Pulmonary artery endothelial cell (primary cell): Measurements from ENCODE around the gene PSME2. TPM values are rescaled to one million over a fixed set of nuclear protein-coding genes. Genes with fewer than 3 reads are reported as not detected.

ENCODE experiments used
- DNase-seq: peaks from one replicate; pipeline ENCODE4 v3.0.0-alpha.2; 2011; ENCODE audit warnings: low read depth, low spot score
- total RNA-seq: library from RNA; depleted of rRNA; stranded (reverse); fragments of >200 nt; gene quantifications from 2 replicates; pipeline ENCODE4 v1.2.3, GENCODE V29; 2014

Gene PSME2
- total RNA-seq, 1 donor from 2014 or later = 155 TPM

DNA sequence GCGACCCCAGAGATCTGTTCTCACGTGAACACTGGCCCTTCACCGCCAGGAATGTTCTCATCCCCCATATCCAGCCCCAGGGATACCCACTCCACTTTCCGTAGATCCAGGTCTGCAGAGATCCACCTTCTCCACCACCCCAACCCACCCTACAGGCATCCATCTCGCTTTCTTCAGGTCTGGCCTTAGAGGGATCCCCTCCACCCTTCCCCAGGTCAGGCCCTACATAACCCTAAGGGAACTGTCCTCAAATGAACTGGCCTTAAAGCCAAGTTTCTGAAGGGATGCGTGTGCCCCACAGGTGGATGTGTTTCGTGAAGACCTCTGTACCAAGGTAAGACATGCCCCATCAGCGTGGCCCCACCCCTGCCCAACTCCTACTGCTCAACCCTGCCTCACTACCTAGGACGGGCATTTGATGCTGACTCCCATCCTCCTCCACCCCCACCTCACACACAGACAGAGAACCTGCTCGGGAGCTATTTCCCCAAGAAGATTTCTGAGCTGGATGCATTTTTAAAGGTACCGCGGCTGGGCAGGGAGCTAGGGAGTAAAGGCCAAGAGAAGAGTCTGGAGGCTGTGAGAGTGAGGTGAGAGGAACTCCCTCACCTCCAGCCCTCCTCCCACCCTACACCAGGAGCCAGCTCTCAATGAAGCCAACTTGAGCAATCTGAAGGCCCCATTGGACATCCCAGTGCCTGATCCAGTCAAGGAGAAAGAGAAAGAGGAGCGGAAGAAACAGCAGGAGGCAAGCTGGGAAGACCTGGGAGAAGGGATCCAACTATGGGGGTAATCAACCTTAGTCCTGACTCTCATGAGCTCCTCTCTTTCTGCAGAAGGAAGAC lies 9.5 kb downstream of the PSME2 start:
- DNase-seq = no peak

DNA sequence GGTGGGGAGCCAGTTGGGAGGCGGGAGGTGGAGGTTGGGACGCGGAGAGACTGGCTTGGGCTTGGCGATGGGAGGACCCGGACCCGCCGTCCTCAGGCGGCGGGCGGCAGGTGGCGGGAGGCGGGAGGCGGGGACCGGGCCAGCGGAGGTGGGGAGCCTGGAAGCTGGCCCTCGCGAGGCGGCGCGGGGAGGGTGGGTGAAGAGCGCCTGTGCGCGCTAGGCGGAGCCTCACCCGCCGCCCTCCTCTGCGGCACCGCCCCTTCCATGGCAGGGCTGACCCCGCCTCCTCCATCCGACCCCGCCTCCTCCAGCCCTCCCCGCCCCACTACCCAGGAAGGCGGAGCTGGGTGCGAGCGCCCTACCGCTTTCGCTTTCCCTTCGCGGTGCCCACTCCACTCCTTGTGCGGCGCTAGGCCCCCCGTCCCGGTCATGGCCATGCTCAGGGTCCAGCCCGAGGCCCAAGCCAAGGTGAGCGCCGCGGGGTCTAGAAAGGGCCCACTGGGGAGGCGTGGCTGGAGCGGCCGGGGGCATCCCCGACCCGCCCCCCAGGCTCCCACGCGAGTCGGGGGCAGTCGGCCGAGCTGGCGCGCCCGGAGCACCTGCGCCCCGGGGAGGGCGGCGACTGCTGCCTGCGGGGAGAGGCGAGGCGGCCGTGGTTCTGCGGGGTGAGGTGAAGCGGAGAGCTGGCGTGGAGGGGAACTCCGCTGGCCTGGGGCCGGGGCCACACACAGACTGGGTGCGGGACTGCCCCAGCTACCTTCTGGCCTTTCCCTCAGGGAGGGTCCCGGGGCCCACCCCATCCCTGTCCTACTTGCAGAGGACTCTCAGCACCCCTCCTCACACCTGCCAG lies 10.4 kb downstream of the PSME2 start, which contains the start of gene PSME1:
Gene PSME1, plus strand, starts transcription at position 361 of the 850 bp plus-strand sequence. Its CDS starts 69 bp downstream, at position 430.
- DNase-seq = peak; percentile 47

DNA sequence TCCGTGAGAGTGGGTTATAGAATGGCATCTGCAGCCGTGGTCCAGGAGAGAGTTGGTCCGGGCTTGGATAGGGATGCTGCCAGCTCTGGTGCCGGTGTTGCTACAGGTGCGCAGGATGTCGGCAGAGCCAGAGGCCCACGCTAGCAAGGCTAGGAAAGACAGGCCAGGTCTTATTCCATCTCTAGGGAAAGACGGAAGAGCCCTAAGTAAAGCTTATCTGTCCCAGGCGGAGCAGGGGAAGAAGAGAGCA lies 10.9 kb downstream of the PSME2 start:
- DNase-seq = no peak

DNA sequence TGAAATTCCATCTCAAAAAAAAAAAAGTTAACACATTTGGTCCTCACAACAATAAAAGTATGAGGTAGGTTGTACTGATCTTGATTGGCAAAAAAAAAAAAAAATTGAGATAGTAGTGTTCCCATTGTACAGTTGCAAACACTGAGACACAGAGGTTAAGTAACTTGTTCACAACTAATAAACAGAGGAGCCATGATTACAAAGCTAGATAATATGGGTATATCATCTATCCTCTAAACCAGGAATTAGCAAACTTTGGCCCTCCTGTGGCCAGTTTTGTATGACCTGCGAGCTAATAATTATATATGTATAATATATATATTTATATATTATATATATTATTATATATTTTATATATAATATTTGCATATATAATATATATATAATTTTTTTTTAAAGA lies 12.7 kb downstream of the PSME2 start:
- DNase-seq = no peak

DNA sequence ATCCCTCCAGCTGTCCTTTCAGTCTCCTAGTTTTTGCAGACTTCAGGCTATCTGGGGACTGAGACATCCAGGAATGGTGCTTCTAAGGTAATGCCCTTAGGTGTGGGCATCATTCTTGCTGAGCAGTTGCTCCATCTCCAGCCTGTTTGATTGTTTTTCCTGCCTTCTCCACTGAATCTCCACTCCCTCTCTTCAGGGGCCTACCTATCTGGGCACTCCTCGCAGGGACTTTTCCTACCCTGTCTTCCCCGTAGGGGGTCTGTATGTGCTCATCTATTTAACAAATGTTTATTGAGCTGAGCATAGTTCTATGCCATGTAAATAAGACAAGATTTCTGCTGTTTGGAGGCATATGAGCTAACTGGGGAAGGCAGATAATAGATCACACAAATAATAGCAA lies 13.4 kb downstream of the PSME2 start:
- DNase-seq = no peak

DNA sequence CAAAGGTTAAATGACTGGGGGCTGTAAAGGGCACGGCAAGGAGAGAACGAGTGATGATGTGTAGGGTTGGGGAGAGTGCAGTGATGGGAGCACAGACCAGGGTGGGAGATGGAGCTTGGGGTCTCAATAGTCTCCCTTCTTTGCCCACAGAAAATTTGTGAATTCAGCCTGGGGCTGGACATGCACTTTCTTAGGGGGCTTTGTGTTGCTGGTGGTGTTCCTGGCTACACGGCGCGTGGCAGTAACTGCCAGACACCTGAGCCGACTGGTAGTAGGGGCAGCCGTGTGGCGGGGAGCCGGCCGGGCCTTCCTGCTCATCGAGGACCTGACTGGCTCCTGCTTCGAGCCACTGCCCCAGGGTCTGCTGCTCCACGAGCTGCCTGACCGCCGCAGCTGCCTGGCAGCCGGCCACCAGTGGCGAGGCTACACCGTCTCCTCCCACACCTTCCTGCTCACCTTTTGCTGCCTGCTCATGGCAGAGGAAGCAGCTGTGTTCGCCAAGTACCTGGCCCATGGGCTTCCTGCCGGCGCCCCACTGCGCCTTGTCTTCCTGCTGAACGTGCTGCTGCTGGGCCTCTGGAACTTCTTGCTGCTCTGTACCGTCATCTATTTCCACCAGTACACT lies 14.2 kb downstream of the PSME2 start:
- DNase-seq = no peak

DNA sequence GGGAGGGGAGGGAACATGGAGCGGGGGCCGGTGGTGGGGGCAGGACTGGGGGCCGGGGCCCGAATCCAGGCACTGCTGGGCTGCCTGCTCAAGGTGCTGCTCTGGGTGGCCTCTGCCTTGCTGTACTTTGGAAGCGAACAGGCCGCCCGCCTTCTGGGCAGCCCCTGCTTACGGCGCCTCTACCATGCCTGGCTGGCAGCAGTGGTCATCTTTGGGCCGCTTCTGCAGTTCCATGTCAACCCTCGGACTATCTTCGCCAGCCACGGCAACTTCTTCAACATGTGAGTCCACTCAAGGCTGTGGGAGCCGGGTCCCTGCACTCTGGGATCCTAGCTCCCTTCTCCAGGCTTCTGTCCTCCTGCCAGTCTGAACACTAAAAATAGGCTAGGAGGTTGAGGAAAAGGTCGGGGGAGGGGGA lies 14.9 kb downstream of the PSME2 start:
- no peak for DNase-seq

DNA sequence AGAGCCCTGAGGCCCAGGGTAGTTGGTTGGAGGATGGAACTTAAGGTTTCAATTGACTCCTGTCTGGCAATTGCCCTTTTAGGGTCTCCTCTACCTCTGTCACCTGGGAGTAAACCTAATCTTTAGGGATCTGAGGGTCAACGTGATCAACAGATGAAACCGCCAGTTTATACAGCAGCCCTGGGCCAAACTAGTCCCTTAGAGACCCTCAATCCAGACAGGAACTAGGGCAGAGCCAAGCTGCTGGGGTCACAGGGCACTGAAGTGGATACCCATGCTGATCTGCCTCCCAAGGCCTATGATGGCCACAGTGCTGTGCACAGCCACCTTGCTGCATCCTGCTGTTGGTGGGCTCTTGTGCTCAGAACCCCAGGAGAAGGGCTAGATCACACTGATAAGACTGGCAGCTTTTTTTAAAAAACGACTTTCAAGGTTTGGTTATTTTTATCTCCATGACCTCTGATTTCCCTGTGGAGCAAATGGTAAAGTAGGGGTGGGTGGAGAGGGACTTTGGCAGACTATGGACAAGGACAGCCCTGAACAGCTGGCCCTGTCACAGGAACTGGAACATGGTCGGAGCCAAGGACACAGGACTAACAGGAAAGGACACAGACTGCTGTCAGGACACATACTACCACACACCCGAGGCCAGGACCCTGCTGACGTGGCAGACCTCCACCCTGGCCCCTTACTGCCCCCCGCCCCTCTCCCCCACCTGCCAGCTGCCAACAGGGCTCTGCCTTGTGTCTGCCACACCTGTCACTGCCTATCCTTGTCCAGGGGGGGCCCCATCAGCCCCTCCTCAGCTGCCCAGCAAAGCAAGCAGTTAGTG lies 15.5 kb downstream of the PSME2 start:
- DNase-seq = no peak

DNA sequence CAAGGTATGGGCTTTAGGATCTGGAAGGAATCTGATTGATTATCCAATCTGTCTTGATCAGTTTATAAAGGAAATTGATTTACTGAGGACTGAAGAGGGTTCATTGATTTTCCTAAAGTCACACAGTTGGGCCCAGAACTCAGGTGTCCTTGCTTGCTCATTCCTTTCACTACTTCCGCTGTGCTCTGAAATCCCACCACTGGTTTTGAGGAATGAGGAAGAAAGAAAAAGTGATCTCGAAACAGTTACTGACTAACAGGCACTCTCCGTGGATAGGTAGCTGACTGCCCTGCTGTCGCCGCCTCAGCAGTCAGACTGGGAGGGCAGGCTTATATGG lies 16.1 kb downstream of the PSME2 start, which contains the start of gene FITM1:
Gene FITM1, plus strand, starts transcription at position 280 of the 337 bp plus-strand sequence. CDS start 905 bp downstream, outside the sequence.
- no peak for DNase-seq

DNA sequence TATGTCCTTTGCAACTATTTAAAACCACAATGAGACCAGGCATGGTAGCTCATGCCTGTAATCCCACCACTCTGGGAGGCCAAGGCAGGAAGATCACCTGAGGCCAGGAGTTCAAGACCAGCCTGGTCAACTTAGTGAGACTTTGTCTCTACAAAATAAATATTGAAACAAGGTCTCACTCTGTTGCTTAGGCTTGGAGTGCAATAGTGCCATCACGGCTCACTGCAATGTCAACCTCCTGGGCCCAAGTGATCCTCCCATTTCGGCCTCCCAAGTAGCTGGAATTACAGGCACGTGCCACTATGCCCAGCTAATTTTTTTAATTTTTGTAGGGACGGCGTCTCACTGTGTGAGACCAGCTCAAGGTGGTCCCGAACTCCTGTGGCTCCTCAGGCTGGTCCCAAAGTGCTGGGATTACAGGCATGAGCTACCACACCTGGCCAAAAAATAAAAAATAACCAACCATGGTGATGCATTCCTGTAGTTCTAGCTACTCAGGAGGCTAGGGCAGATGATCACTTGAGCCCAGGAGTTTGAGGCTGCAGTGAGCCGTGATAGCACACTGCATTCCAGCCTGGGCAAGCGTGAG lies 16.9 kb downstream of the PSME2 start:
- no peak for DNase-seq

DNA sequence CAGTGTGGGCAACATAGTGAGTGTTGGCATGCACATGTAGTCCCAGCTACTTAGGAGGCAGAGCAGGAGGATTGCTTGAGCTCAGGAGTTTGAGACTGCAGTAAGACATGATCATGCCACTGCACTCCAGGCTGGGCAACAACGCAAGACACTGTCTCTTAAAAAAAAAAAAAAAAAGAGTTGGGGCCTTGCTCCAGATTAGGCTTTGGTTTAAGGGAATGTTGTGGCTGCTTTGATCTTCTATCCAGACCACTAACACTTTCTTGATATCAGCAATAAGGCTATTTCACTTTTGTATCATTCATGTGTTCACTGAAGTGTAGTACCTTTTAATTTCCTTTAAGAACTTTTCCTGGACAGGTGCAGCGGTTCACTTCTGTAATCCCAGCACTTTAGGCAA lies 18.7 kb downstream of the PSME2 start:
- no peak for DNase-seq

DNA sequence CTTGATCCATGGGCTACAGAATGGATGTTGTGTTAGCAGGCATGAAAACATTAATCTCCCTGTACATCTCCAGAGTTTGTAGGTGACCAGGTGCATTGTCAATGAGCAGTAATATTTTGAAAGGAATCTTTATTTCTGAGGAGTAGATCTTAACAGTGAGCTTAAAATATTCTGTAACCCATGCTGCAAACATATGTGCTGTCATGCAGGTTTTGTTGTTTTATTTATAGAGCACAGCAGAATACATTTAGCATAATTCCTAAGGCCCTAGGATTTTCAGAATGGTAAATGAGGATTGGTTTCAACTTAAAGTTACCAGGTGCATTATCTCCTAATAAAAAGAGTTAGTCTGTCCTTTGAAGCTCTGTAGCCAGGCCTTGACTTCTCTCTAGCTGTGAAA lies 19.5 kb downstream of the PSME2 start:
- DNase-seq = no peak

DNA sequence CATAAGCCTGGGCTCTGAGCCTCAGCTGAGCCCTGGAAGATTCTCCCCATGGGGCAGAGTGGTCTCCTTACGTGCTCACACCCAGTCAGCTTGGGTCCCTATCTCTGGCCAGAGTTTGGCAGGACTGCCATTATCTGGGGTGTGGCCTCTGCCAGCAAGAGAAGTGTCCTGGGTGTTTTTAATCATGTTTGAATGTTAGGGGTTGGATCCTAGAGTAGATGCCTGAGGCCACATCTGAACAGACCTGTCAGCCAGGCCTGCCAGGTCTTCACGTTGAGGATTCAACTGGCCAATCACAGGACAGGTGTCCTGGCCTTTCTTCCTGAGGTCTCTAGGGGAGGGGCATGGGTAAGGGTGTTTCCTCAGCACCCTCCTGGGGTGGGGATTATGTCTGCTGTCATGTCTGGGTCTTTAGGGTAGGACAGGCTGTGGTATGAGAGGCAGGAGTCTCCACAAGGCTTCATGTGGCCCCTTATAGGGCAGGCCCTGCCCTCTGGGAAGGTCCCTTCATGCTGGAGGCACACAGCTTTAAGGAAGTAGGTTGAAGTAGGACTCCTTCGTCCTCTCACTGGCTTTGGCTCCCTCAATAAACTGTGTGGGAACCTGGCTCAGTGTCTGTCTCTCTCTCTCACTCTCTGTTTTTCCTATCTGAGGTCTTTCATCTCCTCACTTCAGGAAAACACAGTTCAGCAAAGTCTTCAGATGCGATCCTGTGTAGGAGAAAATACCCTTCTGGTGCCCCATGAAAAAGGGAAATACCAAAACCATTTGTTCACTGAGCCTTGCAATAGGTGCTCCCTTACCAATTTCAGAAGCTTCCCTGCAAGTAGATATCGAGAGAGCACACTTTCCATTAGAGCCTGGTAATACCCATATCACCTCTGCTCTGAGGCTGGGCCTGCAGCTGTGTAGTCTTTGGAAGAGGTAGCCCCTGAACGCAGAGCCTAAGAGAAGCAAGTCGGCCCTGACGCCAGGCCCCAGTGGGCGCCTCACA lies 22.7 kb downstream of the PSME2 start:
- DNase-seq = no peak

DNA sequence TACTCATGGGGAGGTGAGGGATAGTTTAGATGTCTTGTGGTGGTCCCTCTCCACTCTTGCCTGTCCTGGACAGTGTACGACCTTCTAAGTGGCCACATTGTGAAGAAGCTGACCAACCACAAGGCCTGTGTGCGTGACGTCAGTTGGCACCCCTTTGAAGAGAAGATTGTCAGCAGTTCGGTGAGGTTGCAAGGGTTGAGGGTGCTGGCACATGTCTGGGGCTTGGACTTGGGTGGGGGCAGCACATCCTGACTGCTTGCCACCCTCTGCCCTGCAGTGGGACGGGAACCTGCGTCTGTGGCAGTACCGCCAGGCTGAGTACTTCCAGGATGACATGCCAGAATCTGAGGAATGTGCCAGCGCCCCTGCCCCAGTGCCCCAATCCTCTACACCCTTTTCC lies 23.5 kb downstream of the PSME2 start:
- no peak for DNase-seq

DNA sequence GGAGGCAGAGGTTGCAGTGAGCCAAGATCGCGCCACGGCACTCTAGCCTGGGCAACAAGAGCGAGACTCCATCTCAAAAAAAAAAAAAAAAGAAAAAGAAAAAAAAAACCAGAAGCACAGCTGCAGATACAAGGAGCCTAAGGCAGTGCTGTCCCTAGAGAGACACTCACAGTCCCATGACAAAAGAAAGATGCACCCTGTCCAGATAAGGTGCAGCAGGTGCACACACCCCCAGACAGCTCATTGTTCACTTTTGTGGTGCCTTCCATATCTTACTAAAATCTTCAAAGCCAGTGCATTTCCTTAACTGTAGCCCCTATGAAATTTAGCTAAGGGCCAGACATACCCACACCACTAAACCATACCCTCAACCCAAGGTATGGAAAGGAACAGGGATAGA lies 24.0 kb downstream of the PSME2 start:
- DNase-seq = no peak

DNA sequence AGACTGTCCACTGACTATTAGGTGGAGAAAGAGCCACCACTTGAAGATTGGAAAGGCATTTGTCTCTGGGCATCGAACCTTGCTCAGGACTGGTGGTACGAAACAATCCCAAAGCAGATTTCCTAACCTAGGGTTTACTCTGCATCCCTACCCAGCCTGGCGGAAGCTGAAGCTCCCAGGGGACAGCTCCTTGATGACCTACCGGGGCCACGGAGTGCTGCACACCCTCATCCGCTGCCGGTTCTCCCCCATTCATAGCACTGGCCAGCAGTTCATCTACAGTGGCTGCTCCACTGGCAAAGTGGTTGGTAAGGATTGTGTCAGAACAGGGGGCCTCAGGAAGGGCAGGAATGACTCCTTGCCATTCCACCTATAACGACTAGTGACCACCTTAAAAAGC lies 25.2 kb downstream of the PSME2 start:
- no peak for DNase-seq

DNA sequence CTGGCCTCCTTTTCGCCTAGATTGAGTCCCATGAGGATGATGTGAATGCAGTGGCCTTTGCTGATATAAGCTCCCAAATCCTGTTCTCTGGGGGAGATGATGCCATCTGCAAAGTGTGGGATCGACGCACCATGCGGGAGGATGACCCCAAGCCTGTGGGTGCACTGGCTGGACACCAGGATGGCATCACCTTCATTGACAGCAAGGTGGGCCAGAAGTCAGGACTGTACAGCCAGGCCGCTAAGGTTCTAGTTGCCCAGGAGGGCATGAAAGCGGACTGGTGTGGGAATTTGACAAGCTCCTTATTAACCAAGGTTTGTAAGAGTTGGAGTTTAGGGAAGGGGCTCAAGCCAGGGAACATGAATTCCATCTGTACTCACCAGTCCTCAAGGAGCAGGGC lies 26.7 kb downstream of the PSME2 start:
- no peak for DNase-seq

DNA sequence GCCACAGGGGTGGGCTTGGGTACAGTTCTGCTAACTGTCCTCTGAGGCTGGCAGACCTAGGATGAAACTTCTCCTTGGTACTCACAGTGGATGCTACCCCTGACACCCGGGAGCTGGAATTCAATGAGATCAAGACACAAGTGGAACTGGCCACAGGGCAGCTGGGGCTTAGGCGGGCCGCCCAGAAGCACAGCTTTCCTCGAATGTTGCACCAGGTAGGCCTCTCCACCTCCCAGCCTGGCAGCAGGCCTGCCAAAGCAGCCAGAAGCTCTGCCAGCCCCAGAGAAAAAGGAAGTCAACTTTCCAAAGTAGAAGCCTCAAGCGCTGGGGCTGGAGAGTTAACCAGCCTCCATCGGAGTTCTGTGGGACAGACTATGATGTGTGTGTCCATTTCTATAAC lies 29.2 kb downstream of the PSME2 start:
- no peak for DNase-seq

DNA sequence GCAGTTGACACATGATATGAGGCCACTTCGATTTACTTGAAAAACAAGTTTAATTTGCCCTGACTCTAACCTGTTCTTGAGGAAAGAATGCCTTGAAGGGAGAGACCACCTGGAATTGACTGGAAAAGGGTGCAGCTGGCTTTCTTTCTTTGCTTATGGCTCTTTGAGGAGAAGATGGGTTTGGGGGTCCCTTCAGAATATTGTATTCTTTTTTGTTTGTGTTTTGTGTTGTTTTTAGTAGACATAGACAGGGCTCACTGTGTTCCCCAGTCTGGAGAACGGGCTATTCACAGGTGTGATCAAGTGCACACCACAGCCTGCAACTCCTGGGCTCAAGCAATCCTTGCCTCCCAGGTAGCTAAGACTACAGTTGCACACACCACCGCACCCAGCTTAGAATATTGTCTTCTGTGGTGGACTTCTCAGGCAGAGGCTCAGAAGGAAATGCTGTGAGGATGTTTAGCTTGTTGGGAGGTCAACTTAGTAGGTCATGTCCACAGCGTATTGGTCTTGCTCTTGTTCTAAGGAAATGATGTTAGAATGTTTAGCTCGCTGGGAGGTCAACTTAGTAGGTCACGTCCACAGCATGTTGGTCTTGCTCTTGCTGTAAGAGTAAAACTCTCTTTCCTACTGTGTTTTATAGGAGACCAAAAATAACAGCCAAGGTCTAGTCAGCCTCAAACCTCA lies 30.1 kb downstream of the PSME2 start:
- no peak for DNase-seq
